IPS-18c (cell line): Measurements from ENCODE around the gene RPL35A.
"Not testable (repeated sequence)": the region's sequence is repeated elsewhere in the genome, so short reads cannot be mapped to it uniquely, and the experiment has no call there.

Experiments
- H3K4me3 ChIP-seq: 2 replicates; pipeline ENCODE4 v1.7.0; 2013; ENCODE audit warnings: low read depth, mild to moderate bottlenecking, low read length, moderate library complexity; ENCODE audit not compliant: insufficient read depth
- H3K9me3 ChIP-seq: one replicate; pipeline ENCODE4 v1.6.1; 2013; ENCODE audit warnings: mild to moderate bottlenecking, low read length, moderate library complexity; ENCODE audit not compliant: control insufficient read depth, insufficient read depth

RPL35A gene

GRCh38 chr3:197963019-197963637 lies 13.1 kb downstream of the RPL35A start:
- Histone ChIP-seq H3K9me3 (peaks cover 3% of the 10 kb centered on the region), H3K4me3 (no peak overlapping the region)

GRCh38 chr3:197967337-197967989 lies 17.5 kb downstream of the RPL35A start:
- not testable (repeated sequence) for H3K9me3 ChIP-seq, H3K4me3 ChIP-seq

- Histone ChIP-seq H3K4me3 (no peak overlapping the region), H3K9me3 (peaks cover 4% of the 10 kb centered on the region)
These were observed 20.6 kb downstream of the RPL35A start for GRCh38 chr3:197970588-197970987.

- Histone ChIP-seq H3K4me3 (no peak overlapping the region), H3K9me3 (peaks cover 4% of the 10 kb centered on the region)
These were observed 24.0 kb downstream of the RPL35A start for GRCh38 chr3:197974016-197974415.

- Histone ChIP-seq H3K4me3 (no peak overlapping the region), H3K9me3 (peaks cover 4% of the 10 kb centered on the region)
These were observed 25.3 kb downstream of the RPL35A start for GRCh38 chr3:197975311-197975710.

- H3K9me3 ChIP-seq, result no peaks in the 10 kb centered on the region
- no peak overlapping the region for H3K4me3 ChIP-seq
These were observed 33.1 kb downstream of the RPL35A start for GRCh38 chr3:197983076-197983475.

GRCh38 chr3:197989651-197990050 lies 39.7 kb downstream of the RPL35A start:
- H3K9me3 ChIP-seq, result no peaks in the 10 kb centered on the region
- H3K4me3 ChIP-seq, result no peak overlapping the region

- no peak overlapping the region for H3K4me3 ChIP-seq
- H3K9me3 ChIP-seq, result no peaks in the 10 kb centered on the region
These were observed 44.7 kb downstream of the RPL35A start for GRCh38 chr3:197994736-197995135.

GRCh38 chr3:197996855-197997254 lies 46.9 kb downstream of the RPL35A start:
- Histone ChIP-seq H3K4me3 (no peak overlapping the region), H3K9me3 (no peaks in the 10 kb centered on the region)

- no peak overlapping the region for H3K4me3 ChIP-seq
- no peaks in the 10 kb centered on the region for H3K9me3 ChIP-seq
These were observed 47.9 kb downstream of the RPL35A start for GRCh38 chr3:197997936-197998335.
